ENCODE measurements around the gene DNMT1. TPM values are rescaled to one million over a fixed set of nuclear protein-coding genes. Genes with fewer than 3 reads are reported as not detected.

DNMT1 gene
- total and polyA plus RNA-seq, 3 donors from 2014 or later: 96.5 to 145 (median 103) TPM

- DNase-seq: no peak
- Histone ChIP-seq H3K9me3 (no peaks in the 10 kb centered on the region), H3K27me3 (no peaks in the 10 kb centered on the region), H3K27ac (no peak overlapping the region), H3K4me3 (no peak overlapping the region), H3K4me1 (peaks cover 6% of the 10 kb centered on the region), H3K36me3 (ENCODE audit: low read depth, missing control alignments) (no peaks in the 10 kb centered on the region)
- TF ChIP-seq POLR2A (IDR thresholded peaks at IDR 0.05) (no peak), CTCF (IDR thresholded peaks at IDR 0.05) (no peak)
- WGBS, 2 donors: 91% methylated on average over 5 of the region's 5 CpGs
- intact Hi-C loops (cut with DNase I; ENCODE audit: low total_unique reads): no loop called here
These were observed 5.1 kb downstream of the DNMT1 start for GRCh38 chr19:10189616-10190015.

- WGBS, 2 donors: 91 to 93% methylated on average over 11 of the region's 11 CpGs
- Histone ChIP-seq H3K27me3 (no peaks in the 10 kb centered on the region), H3K36me3 (ENCODE audit: low read depth, missing control alignments) (no peaks in the 10 kb centered on the region), H3K27ac (no peak overlapping the region), H3K9me3 (no peaks in the 10 kb centered on the region), H3K4me1 (no peaks in the 10 kb centered on the region), H3K4me3 (no peak overlapping the region)
- TF ChIP-seq CTCF (IDR thresholded peaks at IDR 0.05): no peak
- no peak for TF ChIP-seq POLR2A (IDR thresholded peaks at IDR 0.05)
- intact Hi-C loops (cut with DNase I; ENCODE audit: low total_unique reads): no loop called here
- DNase-seq: no peak
These were observed 7.4 kb downstream of the DNMT1 start for GRCh38 chr19:10187315-10187714.

- intact Hi-C loops (cut with DNase I; ENCODE audit: low total_unique reads): no loop called here
- DNase-seq: no peak
- Histone ChIP-seq H3K9me3 (no peaks in the 10 kb centered on the region), H3K27me3 (no peaks in the 10 kb centered on the region), H3K4me1 (no peaks in the 10 kb centered on the region), H3K36me3 (ENCODE audit: low read depth, missing control alignments) (no peaks in the 10 kb centered on the region), H3K27ac (no peak overlapping the region), H3K4me3 (no peak overlapping the region)
- 88 to 93% methylated on average over 2 to 5 of the region's 5 CpGs for WGBS, 2 donors
- TF ChIP-seq CTCF (IDR thresholded peaks at IDR 0.05) (no peak), POLR2A (IDR thresholded peaks at IDR 0.05) (no peak)
These were observed 10.1 kb downstream of the DNMT1 start for GRCh38 chr19:10184636-10185035.

DNA sequence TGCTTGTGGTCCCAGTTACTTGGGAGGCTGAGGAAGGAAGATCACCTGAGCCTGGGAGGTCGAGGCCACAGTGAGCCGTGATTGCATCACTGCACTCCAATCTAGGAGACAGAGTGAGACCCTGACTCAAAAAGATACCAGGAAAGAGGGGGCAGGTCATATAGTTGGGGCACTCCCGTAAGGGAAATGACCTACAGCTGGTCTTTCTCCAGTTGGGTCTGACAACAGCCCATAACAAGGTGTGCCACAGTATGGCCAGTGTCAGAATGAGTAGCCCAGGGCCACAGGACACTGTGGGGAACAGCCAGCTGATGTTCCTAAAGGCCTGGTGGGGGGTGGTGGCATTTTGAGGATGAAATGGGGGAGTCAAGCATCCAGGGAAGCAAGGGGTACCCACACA, 10.8 kb downstream of the DNMT1 start:
- Histone ChIP-seq H3K27ac (no peak overlapping the region), H3K4me3 (no peak overlapping the region), H3K4me1 (no peaks in the 10 kb centered on the region), H3K9me3 (no peaks in the 10 kb centered on the region), H3K36me3 (ENCODE audit: low read depth, missing control alignments) (no peaks in the 10 kb centered on the region), H3K27me3 (no peaks in the 10 kb centered on the region)
- no peak for TF ChIP-seq CTCF (IDR thresholded peaks at IDR 0.05)
- no peak for TF ChIP-seq POLR2A (IDR thresholded peaks at IDR 0.05)
- no peak for DNase-seq
- 77 to 83% methylated on average over 3 of the region's 3 CpGs for WGBS, 2 donors
- intact Hi-C loops (cut with DNase I; ENCODE audit: low total_unique reads): no loop called here

GRCh38 chr19:10182847-10183246, 11.9 kb downstream of the DNMT1 start:
- Histone ChIP-seq H3K4me1 (no peaks in the 10 kb centered on the region), H3K4me3 (no peak overlapping the region), H3K36me3 (ENCODE audit: low read depth, missing control alignments) (no peaks in the 10 kb centered on the region), H3K27me3 (no peaks in the 10 kb centered on the region), H3K27ac (no peak overlapping the region), H3K9me3 (no peaks in the 10 kb centered on the region)
- TF ChIP-seq CTCF (IDR thresholded peaks at IDR 0.05) (no peak), POLR2A (IDR thresholded peaks at IDR 0.05) (no peak)
- DNase-seq: no peak
- WGBS, 2 donors: 91 to 93% methylated on average over 10 of the region's 10 CpGs
- intact Hi-C loops (cut with DNase I; ENCODE audit: low total_unique reads): no loop called here

All from testis (tissue), 3 donors.